CD4-positive, alpha-beta T cell (primary cell): ENCODE results near the gene CHRNB4. TPM values are rescaled to one million over a fixed set of nuclear protein-coding genes. Genes with fewer than 3 reads are reported as not detected.

Experiments used
- ATAC-seq: fragments of 200-7000 bp; cut with Tn5 transposase; one replicate; pipeline ENCODE4 v1.10.0; 2022; ENCODE audit warnings: mild to moderate bottlenecking; ENCODE audit not compliant: poor library complexity
- CTCF ChIA-PET: fragments of 350-600 bp; sonication (Branson Sonifier 250); formaldehyde crosslinking; loops from one replicate; lab custom pipeline; 2021; ENCODE audit warnings: antibody characterized with exemption, inconsistent platforms; lab: Charles Lee
- POLR2A ChIA-PET: fragments of 350-600 bp; sonication (Branson Sonifier 250); formaldehyde crosslinking; loops from one replicate; lab custom pipeline; 2021; ENCODE audit warnings: antibody characterized with exemption, inconsistent platforms; lab: Charles Lee
- DNase-seq, 14 experiments: peaks; one replicate each; pipeline ENCODE4 v3.0.0-alpha.2; 2013 to 2020; ENCODE audit warnings: mixed read lengths in 2 of 14
- H3K27ac ChIP-seq, 2 donors: one replicate each; pipeline versions ENCODE4 v1.5.1 to v1.7.0; 2013; ENCODE audit warnings: low read length in 2 of 2, low read depth in 1 of 2, mild to moderate bottlenecking in 1 of 2
- H3K27me3 ChIP-seq, 2 experiments: 1 replicate in 1 of 2; 2 replicates in 1 of 2; pipeline versions ENCODE4 v1.6.1 to v1.7.0; 2013; ENCODE audit warnings: low read length in 2 of 2, control low read depth in 1 of 2, mild to moderate bottlenecking in 1 of 2, moderate library complexity in 1 of 2; ENCODE audit not compliant: insufficient read depth in 2 of 2, control insufficient read depth in 1 of 2
- H3K36me3 ChIP-seq: one replicate; pipeline ENCODE4 v1.6.1; 2013; ENCODE audit warnings: low read length, control low read depth; ENCODE audit not compliant: insufficient read depth
- H3K4me1 ChIP-seq: one replicate; pipeline ENCODE4 v1.6.1; 2013; ENCODE audit warnings: low read length, control low read depth; ENCODE audit not compliant: insufficient read depth
- H3K4me3 ChIP-seq: one replicate; pipeline ENCODE4 v1.5.1; 2013; ENCODE audit warnings: mild to moderate bottlenecking, low read length, moderate library complexity
- H3K9me3 ChIP-seq, 2 experiments: 1 replicate in 1 of 2; 2 replicates in 1 of 2; pipeline versions ENCODE4 v1.6.1 to v1.7.0; 2013; ENCODE audit warnings: low read length in 2 of 2, mild to moderate bottlenecking in 2 of 2, control low read depth in 1 of 2, moderate library complexity in 1 of 2; ENCODE audit not compliant: control insufficient read depth in 1 of 2, insufficient read depth in 1 of 2
- H3K27ac Mint-ChIP-seq: one replicate; pipeline ENCODE4 v1.8.0; 2020; ENCODE audit warnings: mixed read lengths
- H3K27me3 Mint-ChIP-seq: one replicate; pipeline ENCODE4 v1.8.0; 2021; ENCODE audit warnings: mixed read lengths
- H3K36me3 Mint-ChIP-seq: one replicate; pipeline ENCODE4 v1.8.0; 2021; ENCODE audit warnings: low read depth, mixed read lengths
- H3K4me1 Mint-ChIP-seq: one replicate; pipeline ENCODE4 v1.8.0; 2021; ENCODE audit warnings: low read depth, mixed read lengths
- H3K4me3 Mint-ChIP-seq: one replicate; pipeline ENCODE4 v1.8.0; 2020; ENCODE audit warnings: mild to moderate bottlenecking, mixed read lengths
- H3K9me3 Mint-ChIP-seq: one replicate; pipeline ENCODE4 v1.8.0; 2020; ENCODE audit warnings: mixed read lengths
- CTCF ChIP-seq: fragments of 200-600 bp; IDR thresholded peaks from one replicate; pipeline ENCODE4 v1.8.0; 2022; ENCODE audit warnings: antibody characterized with exemption, mild to moderate bottlenecking
- intact Hi-C, 2 experiments: fragments of 100-400 bp; cut with DNase I in 1 of 2; cut with micrococcal nuclease in 1 of 2; formaldehyde crosslinking; loops; one replicate each; pipeline versions ENCODE4 v1.15.1 to v1.9.0; 2023 to 2025; cut with DNase I, micrococcal nuclease
- total RNA-seq, 174 experiments: library from RNA in 2 of 174; stranded (reverse) in 2 of 174; gene quantifications; one replicate each; pipeline ENCODE4 v1.2.3 and lab custom pipeline; 2021 to 2026

CHRNB4 gene
- total RNA-seq, 2 experiments from 2014 or later: not detected

GRCh38 chr15:78682693-78683410 lies 41.8 kb upstream of the CHRNB4 start:
- CTCF ChIA-PET: no interaction called here
- POLR2A ChIA-PET: no interaction called here
- intact Hi-C loops: no loop called here

GRCh38 chr15:78682004-78682651 lies 41.1 kb upstream of the CHRNB4 start:
- H3K4me3 Mint-ChIP-seq: no peak overlapping the region
- POLR2A ChIA-PET: no interaction called here
- no peak for ATAC-seq

More at GRCh38 chr15:78682693-78683410, 41.8 kb upstream of the CHRNB4 start:
- Histone ChIP-seq H3K4me1 (no peaks in the 10 kb centered on the region), H3K9me3 (no peaks in the 10 kb centered on the region), H3K36me3 (no peaks in the 10 kb centered on the region), H3K27me3 (no peaks in the 10 kb centered on the region), H3K4me3 (no peak overlapping the region), H3K27ac (no peak overlapping the region)
- TF ChIP-seq CTCF: no peak
- no peak for DNase-seq
- H3K36me3 Mint-ChIP-seq: no peaks in the 10 kb centered on the region
- H3K27ac Mint-ChIP-seq: no peak overlapping the region
- peaks cover 11% of the 10 kb centered on the region for H3K4me1 Mint-ChIP-seq
- H3K4me3 Mint-ChIP-seq: no peak overlapping the region
- no peaks in the 10 kb centered on the region for H3K9me3 Mint-ChIP-seq
- no peaks in the 10 kb centered on the region for H3K27me3 Mint-ChIP-seq
- no peak for ATAC-seq

GRCh38 chr15:78681281-78682003 lies 40.4 kb upstream of the CHRNB4 start:
- ChIA-PET CTCF (no interaction called here), POLR2A (no interaction called here)
- no peaks in the 10 kb centered on the region for H3K4me1 ChIP-seq
- no peaks in the 10 kb centered on the region for H3K36me3 ChIP-seq
- H3K27me3 Mint-ChIP-seq: no peaks in the 10 kb centered on the region
- H3K4me3 ChIP-seq: no peak overlapping the region
- TF ChIP-seq CTCF: no peak
- H3K27ac ChIP-seq: no peak overlapping the region
- H3K9me3 Mint-ChIP-seq: no peaks in the 10 kb centered on the region
- no peak for ATAC-seq
- H3K27me3 ChIP-seq: no peaks in the 10 kb centered on the region
- no peak overlapping the region for H3K4me3 Mint-ChIP-seq
- H3K36me3 Mint-ChIP-seq: no peaks in the 10 kb centered on the region
- peaks cover 11% of the 10 kb centered on the region for H3K4me1 Mint-ChIP-seq
- no peaks in the 10 kb centered on the region for H3K9me3 ChIP-seq
- no peak for DNase-seq
- intact Hi-C loops: no loop called here
- no peak overlapping the region for H3K27ac Mint-ChIP-seq

More at GRCh38 chr15:78682004-78682651, 41.1 kb upstream of the CHRNB4 start:
- H3K4me1 ChIP-seq: no peaks in the 10 kb centered on the region
- Mint-ChIP-seq H3K4me1 (peaks cover 11% of the 10 kb centered on the region), H3K9me3 (no peaks in the 10 kb centered on the region), H3K36me3 (no peaks in the 10 kb centered on the region), H3K27ac (no peak overlapping the region), H3K27me3 (no peaks in the 10 kb centered on the region)
- no peak overlapping the region for H3K27ac ChIP-seq
- CTCF ChIA-PET: no interaction called here
- DNase-seq: no peak
- no peaks in the 10 kb centered on the region for H3K27me3 ChIP-seq
- no peaks in the 10 kb centered on the region for H3K36me3 ChIP-seq
- intact Hi-C loops: no loop called here
- H3K4me3 ChIP-seq: no peak overlapping the region
- no peaks in the 10 kb centered on the region for H3K9me3 ChIP-seq
- TF ChIP-seq CTCF: no peak
